Thyroid gland (tissue), 4 donors: Measurements from ENCODE around the gene DNAJB6. TPM values are rescaled to one million over a fixed set of nuclear protein-coding genes. Genes with fewer than 3 reads are reported as not detected.

ENCODE experiments used
- DNase-seq, 2 donors: peaks; one replicate each; pipeline ENCODE4 v3.0.0-alpha.2; 2019
- H3K27ac ChIP-seq, 3 donors: fragments of 200-600 bp; sonication (generic); 1 replicate in 2 of 3; 2 replicates in 1 of 3; pipeline ENCODE4 v1.5.1; 2016 to 2019; ENCODE audit warnings: mild to moderate bottlenecking in 1 of 3, moderate library complexity in 1 of 3
- H3K27me3 ChIP-seq: fragments of 200-600 bp; sonication (generic); one replicate; pipeline ENCODE4 v1.5.1; 2019
- H3K36me3 ChIP-seq, 2 donors: fragments of 200-600 bp; sonication (generic); one replicate each; pipeline ENCODE4 v1.5.1; 2016 to 2019
- H3K4me1 ChIP-seq, 2 donors: fragments of 200-600 bp; sonication (generic); one replicate each; pipeline ENCODE4 v1.5.1; 2017 to 2019
- H3K4me3 ChIP-seq, 3 donors: fragments of 200-600 bp; sonication (generic); replicated peaks in 1 of 3; 1 replicate in 2 of 3; 2 replicates in 1 of 3; pipeline ENCODE4 v1.5.1; 2016; ENCODE audit warnings: mild to moderate bottlenecking in 1 of 3
- H3K9me3 ChIP-seq: fragments of 200-600 bp; sonication (generic); one replicate; pipeline ENCODE4 v1.5.1; 2017
- POLR2A ChIP-seq, 2 donors: fragments of 450-650 bp; IDR thresholded peaks; one replicate each; pipeline ENCODE4 v1.6.1; 2017; ENCODE audit warnings: antibody characterized with exemption in 2 of 2, mild to moderate bottlenecking in 2 of 2, moderate library complexity in 1 of 2
- WGBS, 2 donors: methylation state at CpG; one replicate each; pipeline ENCODE4 v1.1.5; 2017; 5-methylcytosine and 5-hydroxymethylcytosine counted together
- intact Hi-C: fragments of 100-400 bp; cut with DNase I; formaldehyde crosslinking; loops from one replicate; pipeline ENCODE4 v1.15.1; 2023
- total RNA-seq, 4 donors: library from RNA; depleted of rRNA; stranded (reverse); fragments of >200 nt; gene quantifications; one replicate each; pipeline ENCODE4 v1.2.3, GENCODE V29; 2016
- TF ChIP-seq, protein P1 (sequence below), 6 experiments: fragments of 200-600 bp in 3 of 6; fragments of 450-650 bp in 3 of 6; sonication (generic) in 3 of 6; IDR thresholded peaks; one replicate each; pipeline ENCODE4 v1.5.1; 2016 to 2019; ENCODE audit warnings: antibody characterized with exemption in 6 of 6, mild to moderate bottlenecking in 2 of 6, inconsistent platforms in 1 of 6, moderate library complexity in 1 of 6

DNAJB6 gene
- total RNA-seq, 4 donors from 2014 or later, result 80.7 to 92.7 (median 91.1) TPM

DNA sequence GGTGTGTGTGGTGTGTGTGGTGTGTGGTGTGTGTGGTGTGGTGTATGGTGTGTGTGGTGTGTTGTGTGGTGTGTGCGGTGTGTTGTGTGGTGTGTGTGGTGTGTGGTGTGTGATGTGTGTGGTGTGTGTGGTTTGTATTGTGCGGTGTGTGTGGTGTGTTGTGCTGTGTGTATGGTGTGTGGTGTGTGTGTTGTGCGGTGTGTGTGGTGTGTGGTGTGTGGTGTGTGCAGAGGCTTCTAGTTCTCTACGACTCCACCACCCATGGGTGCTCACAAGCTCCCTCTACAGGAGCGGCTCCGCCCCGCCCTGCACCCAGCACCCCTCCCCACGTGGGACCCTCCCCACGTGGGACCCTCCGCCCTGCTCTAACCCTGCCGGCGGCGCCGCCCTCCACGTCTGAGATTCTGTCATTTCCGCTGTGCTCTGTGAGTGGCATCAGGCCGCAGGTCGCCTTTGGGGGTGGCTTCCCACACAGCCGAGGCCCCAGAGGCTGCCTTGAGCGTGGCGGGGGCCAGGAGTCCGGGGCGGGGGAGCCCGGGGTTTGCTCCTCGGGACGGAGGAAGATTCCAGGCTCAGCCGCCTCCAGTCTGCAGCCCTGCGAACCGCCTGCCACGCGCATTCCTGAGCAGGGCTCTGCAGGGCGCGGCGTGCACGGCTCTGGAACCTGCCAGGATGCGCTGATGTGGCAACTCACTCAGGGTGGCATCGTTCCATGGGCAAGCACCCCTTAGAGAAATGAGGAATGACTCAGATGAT is 37.0 kb upstream of the DNAJB6 start:
- H3K4me1 ChIP-seq, result no peaks in the 10 kb centered on the region
- no peaks in the 10 kb centered on the region for H3K27me3 ChIP-seq
- H3K4me3 ChIP-seq, result no peak overlapping the region
- no peaks in the 10 kb centered on the region for H3K9me3 ChIP-seq
- TF ChIP-seq, protein P1, sequence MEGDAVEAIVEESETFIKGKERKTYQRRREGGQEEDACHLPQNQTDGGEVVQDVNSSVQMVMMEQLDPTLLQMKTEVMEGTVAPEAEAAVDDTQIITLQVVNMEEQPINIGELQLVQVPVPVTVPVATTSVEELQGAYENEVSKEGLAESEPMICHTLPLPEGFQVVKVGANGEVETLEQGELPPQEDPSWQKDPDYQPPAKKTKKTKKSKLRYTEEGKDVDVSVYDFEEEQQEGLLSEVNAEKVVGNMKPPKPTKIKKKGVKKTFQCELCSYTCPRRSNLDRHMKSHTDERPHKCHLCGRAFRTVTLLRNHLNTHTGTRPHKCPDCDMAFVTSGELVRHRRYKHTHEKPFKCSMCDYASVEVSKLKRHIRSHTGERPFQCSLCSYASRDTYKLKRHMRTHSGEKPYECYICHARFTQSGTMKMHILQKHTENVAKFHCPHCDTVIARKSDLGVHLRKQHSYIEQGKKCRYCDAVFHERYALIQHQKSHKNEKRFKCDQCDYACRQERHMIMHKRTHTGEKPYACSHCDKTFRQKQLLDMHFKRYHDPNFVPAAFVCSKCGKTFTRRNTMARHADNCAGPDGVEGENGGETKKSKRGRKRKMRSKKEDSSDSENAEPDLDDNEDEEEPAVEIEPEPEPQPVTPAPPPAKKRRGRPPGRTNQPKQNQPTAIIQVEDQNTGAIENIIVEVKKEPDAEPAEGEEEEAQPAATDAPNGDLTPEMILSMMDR (IDR thresholded peaks at IDR 0.05), result no peak
- TF ChIP-seq POLR2A (IDR thresholded peaks at IDR 0.05), result no peak
- DNase-seq, result no peak
- intact Hi-C loops, result no loop called here
- H3K36me3 ChIP-seq, result no peaks in the 10 kb centered on the region
- WGBS, 2 donors, result 82% methylated on average over 32 to 33 of the region's 37 CpGs
- no peak overlapping the region for H3K27ac ChIP-seq

DNA sequence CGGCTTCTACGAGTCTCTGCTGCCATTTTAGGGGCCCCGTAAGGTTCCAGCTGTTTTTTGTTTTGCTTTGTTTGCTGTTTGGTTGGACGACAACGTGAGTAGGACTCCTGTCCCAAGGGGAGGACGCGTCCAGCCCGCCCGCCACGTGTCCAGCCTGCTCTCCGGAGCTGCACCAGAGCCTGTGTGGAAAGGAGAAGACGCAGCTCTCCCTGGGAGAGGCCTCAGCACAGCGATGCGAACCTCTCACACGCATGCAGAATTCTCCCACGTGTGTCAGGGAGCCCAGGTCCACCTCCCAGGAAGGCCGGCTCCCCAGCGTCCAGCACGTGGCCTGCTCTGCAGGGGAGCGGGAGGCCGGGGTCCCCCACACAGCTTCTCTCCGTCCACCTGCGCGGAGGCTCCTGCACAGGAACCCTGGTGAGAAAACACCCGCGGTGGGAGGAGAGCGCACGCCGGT is 36.4 kb upstream of the DNAJB6 start:
- Histone ChIP-seq H3K4me1 (no peaks in the 10 kb centered on the region), H3K9me3 (no peaks in the 10 kb centered on the region), H3K36me3 (no peaks in the 10 kb centered on the region), H3K27ac (no peak overlapping the region), H3K27me3 (no peaks in the 10 kb centered on the region), H3K4me3 (no peak overlapping the region)
- WGBS, 2 donors, result 83 to 88% methylated on average over 22 to 26 of the region's 29 CpGs
- intact Hi-C loops, result no loop called here
- no peak for TF ChIP-seq POLR2A (IDR thresholded peaks at IDR 0.05)
- TF ChIP-seq, protein P1 (IDR thresholded peaks at IDR 0.05), result no peak
- no peak for DNase-seq

DNA sequence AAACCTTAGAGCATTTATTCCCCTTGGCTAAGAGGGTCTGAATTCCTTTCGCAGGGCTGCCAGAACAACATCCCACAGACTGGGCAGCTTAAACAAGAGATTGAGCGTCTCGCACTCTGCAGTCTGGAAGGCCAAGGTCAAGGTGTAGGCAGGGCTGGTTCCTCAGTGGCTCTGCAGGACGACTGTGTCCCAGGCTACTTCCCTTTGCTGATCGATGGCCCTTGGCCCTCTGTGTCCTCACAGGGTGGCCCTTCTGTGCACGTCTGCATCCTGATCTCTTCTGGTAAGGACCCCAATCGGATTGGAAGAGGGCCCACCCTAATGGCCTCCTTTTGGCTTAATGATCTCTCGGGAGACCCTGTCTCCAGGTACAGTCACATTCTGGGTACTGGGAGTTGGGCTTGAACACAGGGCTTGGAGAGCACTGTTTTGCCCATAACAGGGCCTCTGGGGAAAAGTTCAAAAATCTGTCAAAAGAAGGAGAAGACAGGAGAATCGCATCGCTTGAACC is 35.1 kb upstream of the DNAJB6 start:
- Histone ChIP-seq H3K4me1 (no peaks in the 10 kb centered on the region), H3K36me3 (no peaks in the 10 kb centered on the region), H3K9me3 (no peaks in the 10 kb centered on the region), H3K27ac (no peak overlapping the region), H3K27me3 (no peaks in the 10 kb centered on the region), H3K4me3 (no peak overlapping the region)
- intact Hi-C loops, result no loop called here
- no peak for TF ChIP-seq POLR2A (IDR thresholded peaks at IDR 0.05)
- TF ChIP-seq, protein P1 (IDR thresholded peaks at IDR 0.05), result no peak
- no peak for DNase-seq
- WGBS, 2 donors, result 77 to 89% methylated on average over 10 of the region's 10 CpGs

DNA sequence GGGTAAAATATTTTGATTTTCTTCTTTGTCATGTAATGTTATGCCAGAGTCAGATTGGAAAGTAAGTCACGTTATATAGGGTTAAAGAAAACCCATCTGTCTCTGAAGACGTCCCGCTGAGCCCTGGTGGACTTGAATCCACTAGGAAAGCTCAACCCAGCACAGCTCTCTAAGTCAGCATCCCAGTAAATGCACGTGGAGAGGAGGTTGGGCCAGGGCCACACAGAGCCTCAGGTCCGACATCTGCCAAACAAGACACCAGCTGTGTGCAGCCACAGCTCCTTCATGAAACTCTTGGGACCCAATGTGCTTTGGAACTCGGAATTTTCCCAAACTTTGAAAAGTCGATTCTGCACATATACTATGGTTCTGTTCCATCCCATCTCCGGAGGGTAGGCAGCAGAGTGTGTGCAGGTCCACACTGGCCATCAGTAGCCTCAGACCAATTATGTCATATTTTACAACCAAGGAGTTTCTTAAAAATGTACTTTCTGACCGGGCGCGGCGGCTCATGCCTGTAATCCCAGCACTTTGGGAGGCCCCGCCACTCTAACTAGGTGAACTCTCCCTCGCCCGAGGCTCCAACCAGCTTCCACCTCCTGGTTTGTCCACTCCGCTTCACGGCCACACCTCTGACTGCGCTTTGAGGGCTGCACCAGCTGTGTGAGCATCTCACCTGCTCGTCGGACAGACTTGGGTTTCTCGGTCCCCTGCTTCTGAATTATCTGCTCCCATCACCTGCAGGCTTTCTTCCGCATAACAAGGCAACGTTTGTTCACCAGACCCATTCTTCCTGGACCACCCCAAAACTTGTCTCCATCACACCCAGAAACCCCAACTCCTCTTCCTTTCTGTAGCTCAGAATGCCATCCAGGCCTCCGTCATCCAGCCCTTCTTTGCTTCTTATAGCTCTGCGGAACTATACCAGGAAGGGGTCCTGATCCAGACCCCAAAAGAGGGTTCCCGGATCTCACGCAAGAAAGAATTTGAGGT is 29.7 kb upstream of the DNAJB6 start:
- no peaks in the 10 kb centered on the region for H3K36me3 ChIP-seq
- H3K27ac ChIP-seq, result no peak overlapping the region
- no peak for TF ChIP-seq POLR2A (IDR thresholded peaks at IDR 0.05)
- TF ChIP-seq, protein P1 (IDR thresholded peaks at IDR 0.05), result no peak
- WGBS, 2 donors, result 85 to 89% methylated on average over 27 of the region's 27 CpGs
- no peaks in the 10 kb centered on the region for H3K27me3 ChIP-seq
- intact Hi-C loops, result no loop called here
- DNase-seq, result no peak
- H3K9me3 ChIP-seq, result no peaks in the 10 kb centered on the region
- no peaks in the 10 kb centered on the region for H3K4me1 ChIP-seq
- no peak overlapping the region for H3K4me3 ChIP-seq
